NB4 (cell line): Measurements from ENCODE around the gene THRA.

ENCODE experiments used
- CTCF ChIP-seq: IDR thresholded peaks from one replicate; pipeline ENCODE4 v1.5.1; 2012; ENCODE audit warnings: low read depth, low read length
- MYC ChIP-seq: IDR thresholded peaks from 2 replicates; pipeline ENCODE4 v1.6.1; 2011; ENCODE audit warnings: low read depth, low read length
- POLR2A ChIP-seq: IDR thresholded peaks from 2 replicates; pipeline ENCODE4 v1.6.1; 2011; ENCODE audit warnings: mild to moderate bottlenecking; ENCODE audit not compliant: insufficient read length; ENCODE audit errors: extremely low read depth

- TF ChIP-seq CTCF (no peak), POLR2A (no peak), MYC (no peak)
Observed at GRCh38 chr17:40027614-40028012, 35.2 kb upstream of the THRA start.
